ENCODE results near the gene PEX11G. TPM values are rescaled to one million over a fixed set of nuclear protein-coding genes. Genes with fewer than 3 reads are reported as not detected.

PEX11G gene
- polyA plus RNA-seq, 2 donors = 4.9 to 6.5 TPM

DNA sequence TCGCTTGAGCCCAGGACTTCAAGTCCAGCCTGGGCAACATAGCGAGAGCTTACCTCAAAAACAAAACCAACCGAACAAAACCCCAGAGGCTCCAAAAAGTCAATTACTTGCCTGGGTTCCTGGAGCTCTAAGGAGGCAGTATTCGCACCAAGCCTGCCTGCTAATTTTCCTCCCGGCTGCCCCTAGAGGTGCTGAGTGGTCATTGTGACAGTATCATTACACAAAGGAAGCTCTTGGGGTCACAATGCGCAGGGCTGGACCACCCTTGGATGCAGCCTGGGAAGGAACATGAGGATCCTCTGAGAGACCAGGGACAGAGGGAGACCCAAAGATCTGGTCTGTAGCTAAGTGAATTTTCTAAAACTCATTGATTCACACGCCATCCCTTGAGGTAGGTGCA lies 8.5 kb upstream of the PEX11G start:
- no peak overlapping the region for H3K27ac ChIP-seq (ENCODE audit: low read depth in 2 of 2, low read length in 1 of 2)
- WGBS, 2 donors = 63 to 69% methylated on average over 7 of the region's 7 CpGs
- peaks cover 3 to 10% of the 10 kb centered on the region in 2 donors for H3K4me1 ChIP-seq (ENCODE audit: control insufficient read depth in 2 of 2, insufficient read depth in 2 of 2, low read length in 1 of 2)

GRCh38 chr19:7494416-7495098 lies 5.7 kb upstream of the PEX11G start:
- 23 to 33% methylated on average over 13 of the region's 13 CpGs for WGBS, 2 donors
- H3K4me3 ChIP-seq (ENCODE audit: low read depth in 1 of 2, low read length in 2 of 2) = no peak overlapping the region
- peak overlapping the region; percentile 30 to 76 for H3K27ac ChIP-seq (ENCODE audit: low read depth in 2 of 2, low read length in 1 of 2)
- H3K9me3 ChIP-seq (ENCODE audit: control insufficient read depth in 2 of 2, insufficient read depth in 1 of 2, low read depth in 1 of 2, low read length in 1 of 2) = no peaks in the 10 kb centered on the region
- H3K36me3 ChIP-seq (ENCODE audit: control insufficient read depth in 2 of 2, insufficient read depth in 2 of 2, low read length in 1 of 2) = no peaks in the 10 kb centered on the region
- peaks cover 0 to 5% of the 10 kb centered on the region in 2 donors for H3K4me1 ChIP-seq (ENCODE audit: control insufficient read depth in 2 of 2, insufficient read depth in 2 of 2, low read length in 1 of 2)
- no peaks in the 10 kb centered on the region for H3K27me3 ChIP-seq (ENCODE audit: control insufficient read depth in 1 of 2, insufficient read depth in 2 of 2, low read length in 2 of 2)

More for the DNA sequence above, 8.5 kb upstream of the PEX11G start:
- H3K36me3 ChIP-seq (ENCODE audit: control insufficient read depth in 2 of 2, insufficient read depth in 2 of 2, low read length in 1 of 2) = no peaks in the 10 kb centered on the region
- no peaks in the 10 kb centered on the region for H3K27me3 ChIP-seq (ENCODE audit: control insufficient read depth in 1 of 2, insufficient read depth in 2 of 2, low read length in 2 of 2)
- H3K9me3 ChIP-seq (ENCODE audit: control insufficient read depth in 2 of 2, insufficient read depth in 1 of 2, low read depth in 1 of 2, low read length in 1 of 2) = no peaks in the 10 kb centered on the region
- no peak overlapping the region for H3K4me3 ChIP-seq (ENCODE audit: low read depth in 1 of 2, low read length in 2 of 2)

- H3K27me3 ChIP-seq (ENCODE audit: control insufficient read depth in 1 of 2, insufficient read depth in 2 of 2, low read length in 2 of 2) = no peaks in the 10 kb centered on the region
- no peaks in the 10 kb centered on the region for H3K36me3 ChIP-seq (ENCODE audit: control insufficient read depth in 2 of 2, insufficient read depth in 2 of 2, low read length in 1 of 2)
- H3K9me3 ChIP-seq (ENCODE audit: control insufficient read depth in 2 of 2, insufficient read depth in 1 of 2, low read depth in 1 of 2, low read length in 1 of 2) = no peaks in the 10 kb centered on the region
- H3K4me1 ChIP-seq (ENCODE audit: control insufficient read depth in 2 of 2, insufficient read depth in 2 of 2, low read length in 1 of 2) = peaks cover 0 to 5% of the 10 kb centered on the region in 2 donors
- H3K27ac ChIP-seq (ENCODE audit: low read depth in 2 of 2, low read length in 1 of 2) = peak overlapping the region in 1 of 2 donors; percentile 35
- H3K4me3 ChIP-seq (ENCODE audit: low read depth in 1 of 2, low read length in 2 of 2) = no peak overlapping the region
- 70 to 77% methylated on average over 11 of the region's 11 CpGs for WGBS, 2 donors
Measured at GRCh38 chr19:7492558-7492957, 3.7 kb upstream of the PEX11G start.

DNA sequence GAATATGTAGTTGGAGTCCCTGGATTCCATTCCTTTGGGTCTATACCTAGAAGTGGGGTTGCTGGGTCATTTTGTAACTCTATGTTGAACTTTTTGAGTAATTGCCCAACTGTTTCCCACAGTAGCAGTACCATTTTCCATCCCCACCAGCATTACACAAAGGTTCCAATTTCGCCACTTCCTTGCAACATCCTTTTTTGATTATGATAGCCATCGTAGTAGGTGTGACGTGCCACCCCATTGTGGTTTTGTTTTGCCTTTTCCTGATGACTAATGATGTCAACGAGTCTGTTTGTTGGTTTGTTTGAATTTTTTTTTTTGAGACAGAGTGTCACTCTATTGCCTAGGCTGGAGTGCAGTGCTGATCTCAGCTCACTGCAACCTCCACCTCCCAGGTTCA lies 3.3 kb upstream of the PEX11G start:
- Histone ChIP-seq H3K27ac (ENCODE audit: low read depth in 2 of 2, low read length in 1 of 2) (no peak overlapping the region), H3K9me3 (ENCODE audit: control insufficient read depth in 2 of 2, insufficient read depth in 1 of 2, low read depth in 1 of 2, low read length in 1 of 2) (no peaks in the 10 kb centered on the region), H3K36me3 (ENCODE audit: control insufficient read depth in 2 of 2, insufficient read depth in 2 of 2, low read length in 1 of 2) (no peaks in the 10 kb centered on the region), H3K4me3 (ENCODE audit: low read depth in 1 of 2, low read length in 2 of 2) (no peak overlapping the region), H3K4me1 (ENCODE audit: control insufficient read depth in 2 of 2, insufficient read depth in 2 of 2, low read length in 1 of 2) (peaks cover 0 to 5% of the 10 kb centered on the region in 2 donors), H3K27me3 (ENCODE audit: control insufficient read depth in 1 of 2, insufficient read depth in 2 of 2, low read length in 2 of 2) (no peaks in the 10 kb centered on the region)
- WGBS, 2 donors = 54 to 56% methylated on average over 4 of the region's 4 CpGs

GRCh38 chr19:7489609-7490044 lies 792 bp upstream of the PEX11G start:
- Histone ChIP-seq H3K4me1 (ENCODE audit: control insufficient read depth in 2 of 2, insufficient read depth in 2 of 2, low read length in 1 of 2) (peaks cover 0 to 4% of the 10 kb centered on the region in 2 donors), H3K27me3 (ENCODE audit: control insufficient read depth in 1 of 2, insufficient read depth in 2 of 2, low read length in 2 of 2) (no peaks in the 10 kb centered on the region), H3K9me3 (ENCODE audit: control insufficient read depth in 2 of 2, insufficient read depth in 1 of 2, low read depth in 1 of 2, low read length in 1 of 2) (no peaks in the 10 kb centered on the region), H3K27ac (ENCODE audit: low read depth in 2 of 2, low read length in 1 of 2) (no peak overlapping the region), H3K4me3 (ENCODE audit: low read depth in 1 of 2, low read length in 2 of 2) (peak overlapping the region in 1 of 2 donors; percentile 65), H3K36me3 (ENCODE audit: control insufficient read depth in 2 of 2, insufficient read depth in 2 of 2, low read length in 1 of 2) (no peaks in the 10 kb centered on the region)
- 62 to 80% methylated on average over 11 of the region's 11 CpGs for WGBS, 2 donors

- Histone ChIP-seq H3K4me3 (ENCODE audit: low read depth in 1 of 2, low read length in 2 of 2) (no peak overlapping the region), H3K27me3 (ENCODE audit: control insufficient read depth in 1 of 2, insufficient read depth in 2 of 2, low read length in 2 of 2) (no peaks in the 10 kb centered on the region), H3K36me3 (ENCODE audit: control insufficient read depth in 2 of 2, insufficient read depth in 2 of 2, low read length in 1 of 2) (no peaks in the 10 kb centered on the region), H3K4me1 (ENCODE audit: control insufficient read depth in 2 of 2, insufficient read depth in 2 of 2, low read length in 1 of 2) (peaks cover 0 to 3% of the 10 kb centered on the region in 2 donors), H3K9me3 (ENCODE audit: control insufficient read depth in 2 of 2, insufficient read depth in 1 of 2, low read depth in 1 of 2, low read length in 1 of 2) (no peaks in the 10 kb centered on the region), H3K27ac (ENCODE audit: low read depth in 2 of 2, low read length in 1 of 2) (no peak overlapping the region)
- WGBS, 2 donors = 74 to 84% methylated on average over 2 of the region's 2 CpGs
Measured at GRCh38 chr19:7486923-7487322, 1.9 kb downstream of the PEX11G start.

GRCh38 chr19:7483720-7484201 lies 5.1 kb downstream of the PEX11G start:
- 75 to 87% methylated on average over 17 of the region's 17 CpGs for WGBS, 2 donors
- Histone ChIP-seq H3K27me3 (ENCODE audit: control insufficient read depth in 1 of 2, insufficient read depth in 2 of 2, low read length in 2 of 2) (no peaks in the 10 kb centered on the region), H3K27ac (ENCODE audit: low read depth in 2 of 2, low read length in 1 of 2) (no peak overlapping the region), H3K4me1 (ENCODE audit: control insufficient read depth in 2 of 2, insufficient read depth in 2 of 2, low read length in 1 of 2) (peaks cover 0 to 3% of the 10 kb centered on the region in 2 donors), H3K36me3 (ENCODE audit: control insufficient read depth in 2 of 2, insufficient read depth in 2 of 2, low read length in 1 of 2) (no peaks in the 10 kb centered on the region), H3K4me3 (ENCODE audit: low read depth in 1 of 2, low read length in 2 of 2) (no peak overlapping the region), H3K9me3 (ENCODE audit: control insufficient read depth in 2 of 2, insufficient read depth in 1 of 2, low read depth in 1 of 2, low read length in 1 of 2) (no peaks in the 10 kb centered on the region)

GRCh38 chr19:7482584-7483439 lies 6.0 kb downstream of the PEX11G start:
- H3K27ac ChIP-seq (ENCODE audit: low read depth in 2 of 2, low read length in 1 of 2) = no peak overlapping the region
- no peaks in the 10 kb centered on the region for H3K9me3 ChIP-seq (ENCODE audit: control insufficient read depth in 2 of 2, insufficient read depth in 1 of 2, low read depth in 1 of 2, low read length in 1 of 2)
- H3K27me3 ChIP-seq (ENCODE audit: control insufficient read depth in 1 of 2, insufficient read depth in 2 of 2, low read length in 2 of 2) = no peaks in the 10 kb centered on the region
- WGBS, 2 donors = 45 to 48% methylated on average over 31 to 36 of the region's 37 CpGs
- no peaks in the 10 kb centered on the region for H3K36me3 ChIP-seq (ENCODE audit: control insufficient read depth in 2 of 2, insufficient read depth in 2 of 2, low read length in 1 of 2)
- peaks cover 0 to 3% of the 10 kb centered on the region in 2 donors for H3K4me1 ChIP-seq (ENCODE audit: control insufficient read depth in 2 of 2, insufficient read depth in 2 of 2, low read length in 1 of 2)
- H3K4me3 ChIP-seq (ENCODE audit: low read depth in 1 of 2, low read length in 2 of 2) = no peak overlapping the region

GRCh38 chr19:7480970-7481255 lies 7.9 kb downstream of the PEX11G start:
- H3K27me3 ChIP-seq (ENCODE audit: control insufficient read depth in 1 of 2, insufficient read depth in 2 of 2, low read length in 2 of 2) = no peaks in the 10 kb centered on the region
- no peak overlapping the region for H3K4me3 ChIP-seq (ENCODE audit: low read depth in 1 of 2, low read length in 2 of 2)
- 87 to 88% methylated on average over 7 of the region's 7 CpGs for WGBS, 2 donors
- no peak overlapping the region for H3K27ac ChIP-seq (ENCODE audit: low read depth in 2 of 2, low read length in 1 of 2)
- peaks cover 0 to 3% of the 10 kb centered on the region in 2 donors for H3K4me1 ChIP-seq (ENCODE audit: control insufficient read depth in 2 of 2, insufficient read depth in 2 of 2, low read length in 1 of 2)
- no peaks in the 10 kb centered on the region for H3K9me3 ChIP-seq (ENCODE audit: control insufficient read depth in 2 of 2, insufficient read depth in 1 of 2, low read depth in 1 of 2, low read length in 1 of 2)
- H3K36me3 ChIP-seq (ENCODE audit: control insufficient read depth in 2 of 2, insufficient read depth in 2 of 2, low read length in 1 of 2) = no peaks in the 10 kb centered on the region

All from esophagus (tissue), 2 donors.